ENCODE results near the gene ATP2A3.

DNA sequence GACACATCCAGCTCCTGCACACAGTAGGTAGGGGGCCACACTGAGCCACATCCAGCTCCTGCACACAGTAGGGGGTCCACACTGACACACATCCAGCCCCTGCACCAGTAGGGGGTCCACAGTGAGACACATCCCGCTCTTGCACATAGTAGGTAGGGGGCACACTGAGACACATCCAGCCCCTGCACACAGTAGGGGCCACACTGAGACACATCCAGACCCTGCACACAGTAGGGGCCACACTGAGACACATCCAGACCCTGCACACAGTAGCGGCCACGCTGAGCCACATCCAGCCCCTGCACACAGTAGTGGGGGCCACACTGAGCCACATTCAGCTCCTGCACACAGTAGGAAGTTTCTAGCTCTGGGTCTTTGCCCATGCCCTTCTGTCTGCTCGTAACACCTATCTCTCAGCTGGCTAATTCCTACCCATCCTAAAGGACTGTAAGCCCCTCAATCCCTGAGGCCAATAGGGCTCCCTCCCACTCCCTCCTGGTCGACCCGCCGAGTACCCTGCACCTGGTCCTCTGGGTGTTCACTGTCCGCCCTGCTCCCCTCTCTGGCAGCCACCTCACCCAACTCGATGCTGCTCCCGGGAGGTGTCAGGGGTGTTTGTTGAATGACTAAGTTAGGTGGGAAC is 9.4 kb upstream of the ATP2A3 start:
- TF ChIP-seq, protein P1, sequence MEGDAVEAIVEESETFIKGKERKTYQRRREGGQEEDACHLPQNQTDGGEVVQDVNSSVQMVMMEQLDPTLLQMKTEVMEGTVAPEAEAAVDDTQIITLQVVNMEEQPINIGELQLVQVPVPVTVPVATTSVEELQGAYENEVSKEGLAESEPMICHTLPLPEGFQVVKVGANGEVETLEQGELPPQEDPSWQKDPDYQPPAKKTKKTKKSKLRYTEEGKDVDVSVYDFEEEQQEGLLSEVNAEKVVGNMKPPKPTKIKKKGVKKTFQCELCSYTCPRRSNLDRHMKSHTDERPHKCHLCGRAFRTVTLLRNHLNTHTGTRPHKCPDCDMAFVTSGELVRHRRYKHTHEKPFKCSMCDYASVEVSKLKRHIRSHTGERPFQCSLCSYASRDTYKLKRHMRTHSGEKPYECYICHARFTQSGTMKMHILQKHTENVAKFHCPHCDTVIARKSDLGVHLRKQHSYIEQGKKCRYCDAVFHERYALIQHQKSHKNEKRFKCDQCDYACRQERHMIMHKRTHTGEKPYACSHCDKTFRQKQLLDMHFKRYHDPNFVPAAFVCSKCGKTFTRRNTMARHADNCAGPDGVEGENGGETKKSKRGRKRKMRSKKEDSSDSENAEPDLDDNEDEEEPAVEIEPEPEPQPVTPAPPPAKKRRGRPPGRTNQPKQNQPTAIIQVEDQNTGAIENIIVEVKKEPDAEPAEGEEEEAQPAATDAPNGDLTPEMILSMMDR (IDR thresholded peaks at IDR 0.05): no peak
- TF ChIP-seq POLR2A (IDR thresholded peaks at IDR 0.05): no peak
